ENCODE measurements around the gene AMMECR1. TPM values are rescaled to one million over a fixed set of nuclear protein-coding genes. Genes with fewer than 3 reads are reported as not detected.
"Not testable (repeated sequence)": the region's sequence is repeated elsewhere in the genome, so short reads cannot be mapped to it uniquely, and the experiment has no call there.

Gene AMMECR1
- total and polyA plus RNA-seq, 7 experiments from 2014 or later, result 4.4 to 16.7 (median 13.5) TPM

DNA sequence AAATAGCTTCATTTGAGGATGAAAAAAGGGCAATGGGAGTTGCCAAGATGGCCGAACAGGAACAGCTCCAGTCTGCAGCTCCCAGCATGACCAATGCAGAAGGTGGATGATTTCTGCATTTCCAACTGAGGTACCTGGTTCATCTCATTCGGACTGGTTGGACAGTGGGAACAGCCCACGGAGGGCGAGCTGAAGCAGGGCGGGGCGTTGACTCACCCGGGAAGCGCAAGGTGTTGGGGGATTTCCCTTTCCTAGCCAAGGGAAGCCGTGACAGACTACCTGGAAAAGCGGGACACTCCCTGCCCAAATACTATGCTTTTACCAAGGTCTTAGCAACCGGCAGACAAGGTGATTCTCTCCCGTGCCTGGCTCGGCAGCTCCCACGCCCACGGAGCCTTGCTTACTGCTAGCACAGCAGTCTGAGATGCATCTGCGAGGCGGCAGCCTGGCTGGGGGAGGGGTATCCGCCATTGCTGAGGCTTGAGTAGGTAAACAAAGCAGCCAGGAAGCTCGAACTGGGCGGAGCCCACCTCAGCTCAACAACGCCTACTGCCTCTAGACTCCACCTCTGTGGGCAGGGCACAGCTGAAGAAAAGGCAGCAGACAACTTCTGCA, 88.3 kb downstream of the AMMECR1 start:
- H3K27me3 Mint-ChIP-seq; H3K4me1 ChIP-seq (ENCODE audit: control insufficient read depth in 2 of 2, insufficient read depth in 2 of 2, low read length in 2 of 2); H3K27me3 ChIP-seq (ENCODE audit: control insufficient read depth in 2 of 2, insufficient read depth in 2 of 2, low read length in 2 of 2); H3K9me3 ChIP-seq (ENCODE audit: control insufficient read depth in 2 of 3, low read length in 3 of 3); ATAC-seq; H3K36me3 ChIP-seq (ENCODE audit: control insufficient read depth in 2 of 3, insufficient read depth in 3 of 3, low read length in 3 of 3): not testable (repeated sequence)
- peaks cover 0 to 33% (median 4%) of the 10 kb centered on the region in 5 donors for H3K36me3 Mint-ChIP-seq
- DNase-seq, result peak; percentile 24 to 85 (median 80)
- Histone ChIP-seq H3K4me3 (ENCODE audit: low read length) (peak overlapping the region; percentile 56), H3K27ac (ENCODE audit: low read depth, low read length) (peak overlapping the region; percentile 40)
- CTCF ChIA-PET, result interaction anchor here (0.9 to 1.5 kb wide), 4 partner anchors 9 to 88 kb away, joined by 3 to 4 read pairs (median 4); partner anchors contain the start of gene AMMECR1
- H3K4me3 Mint-ChIP-seq, result peak overlapping the region; percentile 64 to 87 (median 78)
- H3K9me3 Mint-ChIP-seq, result peaks cover 0 to 41% (median 13%) of the 10 kb centered on the region in 11 donors
- intact Hi-C loops (cut with micrococcal nuclease), result loop anchor here (1.0 to 10.0 kb wide), 5 partner anchors 9 to 495 kb away; partner anchors contain the start of genes AMMECR1 (in 2 of the 2) and ACSL4 (in 1 of the 2)
- peak overlapping the region; percentile 80 to 94 (median 83) for H3K27ac Mint-ChIP-seq
- peaks cover 5 to 54% (median 35%) of the 10 kb centered on the region in 7 donors for H3K4me1 Mint-ChIP-seq
- POLR2A ChIA-PET, result interaction anchor here (0.6 to 3.2 kb wide), 9 partner anchors 9 to 88 kb away, joined by 3 to 29 read pairs (median 7); partner anchors contain the start of gene AMMECR1

DNA sequence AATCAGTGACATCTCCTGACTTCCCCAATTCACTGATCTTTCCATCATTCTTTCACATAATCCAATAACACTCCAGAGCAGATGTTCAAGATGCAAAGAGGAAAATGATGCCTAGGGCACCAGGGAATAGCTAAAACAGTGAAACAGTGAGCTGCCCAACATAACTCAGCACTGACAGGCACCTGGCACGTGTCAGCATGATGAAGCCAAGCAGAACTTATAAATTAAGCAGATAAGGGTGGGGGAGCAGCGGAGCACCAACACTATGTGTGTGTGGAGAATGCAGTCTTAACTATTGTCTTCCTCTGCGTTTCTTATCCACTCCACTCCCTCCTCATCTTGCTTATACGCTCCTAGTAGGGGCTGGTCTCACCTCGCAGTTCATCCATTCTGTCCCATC, 89.4 kb downstream of the AMMECR1 start:
- ChIA-PET CTCF (interaction anchor here (1.2 kb wide), 1 partner anchor 89 kb away, joined by 4 read pairs; the partner anchor contains the start of gene AMMECR1), POLR2A (interaction anchor here (0.9 to 3.2 kb wide), 3 partner anchors 10 to 90 kb away, joined by 3 to 29 read pairs (median 3); partner anchors contain the start of gene AMMECR1)
- H3K36me3 ChIP-seq (ENCODE audit: control insufficient read depth in 2 of 3, insufficient read depth in 3 of 3, low read length in 3 of 3), result no peaks in the 10 kb centered on the region
- H3K36me3 Mint-ChIP-seq, result peaks cover 0 to 24% (median 4%) of the 10 kb centered on the region in 5 donors
- no peaks in the 10 kb centered on the region for H3K9me3 ChIP-seq (ENCODE audit: control insufficient read depth in 2 of 3, low read length in 3 of 3)
- H3K4me1 Mint-ChIP-seq, result peaks cover 7 to 56% (median 35%) of the 10 kb centered on the region in 7 donors
- H3K4me1 ChIP-seq (ENCODE audit: control insufficient read depth in 2 of 2, insufficient read depth in 2 of 2, low read length in 2 of 2), result peaks cover 6% of the 10 kb centered on the region in 2 donors
- peak overlapping the region in 1 of 10 donors; percentile 11 for H3K4me3 Mint-ChIP-seq
- no peaks in the 10 kb centered on the region for H3K27me3 ChIP-seq (ENCODE audit: control insufficient read depth in 2 of 2, insufficient read depth in 2 of 2, low read length in 2 of 2)
- H3K27ac Mint-ChIP-seq, result peak overlapping the region in 6 of 9 donors; percentile 11 to 90 (median 32)
- DNase-seq, result no peak
- intact Hi-C loops (cut with micrococcal nuclease), result loop anchor here in 1 of 2 donors (2.0 to 5.0 kb wide), 2 partner anchors 39 to 90 kb away; partner anchors contain the start of gene AMMECR1
- H3K27ac ChIP-seq (ENCODE audit: low read depth, low read length), result peak overlapping the region; percentile 4
- no peak overlapping the region for H3K4me3 ChIP-seq (ENCODE audit: low read length)
- H3K9me3 Mint-ChIP-seq, result peaks cover 0 to 31% (median 12%) of the 10 kb centered on the region in 11 donors
- ATAC-seq, result no peak
- no peaks in the 10 kb centered on the region for H3K27me3 Mint-ChIP-seq

GRCh38 chrX:110226931-110227330, 91.0 kb downstream of the AMMECR1 start:
- Mint-ChIP-seq H3K27me3 (no peaks in the 10 kb centered on the region), H3K4me3 (no peak overlapping the region), H3K9me3 (peaks cover 0 to 18% (median 6%) of the 10 kb centered on the region in 11 donors), H3K36me3 (peaks cover 0 to 13% (median 4%) of the 10 kb centered on the region in 5 donors), H3K4me1 (peaks cover 7 to 52% (median 33%) of the 10 kb centered on the region in 7 donors), H3K27ac (peak overlapping the region in 4 of 9 donors; percentile 6 to 90 (median 69))
- ChIA-PET CTCF (no interaction called here), POLR2A (interaction anchor here (0.6 to 1.2 kb wide), 2 partner anchors 17 to 87 kb away, joined by 3 read pairs; no protein-coding TSS in a partner anchor)
- intact Hi-C loops (cut with micrococcal nuclease), result loop anchor here in 1 of 2 donors (5.0 kb wide), 1 partner anchor 40 kb away; no protein-coding TSS in a partner anchor
- DNase-seq (no peak), ATAC-seq (no peak)
- Histone ChIP-seq H3K27ac (ENCODE audit: low read depth, low read length) (no peak overlapping the region), H3K27me3 (ENCODE audit: control insufficient read depth in 2 of 2, insufficient read depth in 2 of 2, low read length in 2 of 2) (no peaks in the 10 kb centered on the region), H3K36me3 (ENCODE audit: control insufficient read depth in 2 of 3, insufficient read depth in 3 of 3, low read length in 3 of 3) (no peaks in the 10 kb centered on the region), H3K4me3 (ENCODE audit: low read length) (no peak overlapping the region), H3K4me1 (ENCODE audit: control insufficient read depth in 2 of 2, insufficient read depth in 2 of 2, low read length in 2 of 2) (peaks cover 6% of the 10 kb centered on the region in 2 donors), H3K9me3 (ENCODE audit: control insufficient read depth in 2 of 3, low read length in 3 of 3) (no peaks in the 10 kb centered on the region)

GRCh38 chrX:110224926-110225617, 92.8 kb downstream of the AMMECR1 start:
- no peaks in the 10 kb centered on the region for H3K27me3 Mint-ChIP-seq
- CTCF ChIA-PET, result no interaction called here
- peaks cover 0 to 4% (median 2%) of the 10 kb centered on the region in 5 donors for H3K36me3 Mint-ChIP-seq
- ATAC-seq (no peak), DNase-seq (no peak)
- Histone ChIP-seq H3K4me3 (ENCODE audit: low read length) (no peak overlapping the region), H3K36me3 (ENCODE audit: control insufficient read depth in 2 of 3, insufficient read depth in 3 of 3, low read length in 3 of 3) (no peaks in the 10 kb centered on the region), H3K27me3 (ENCODE audit: control insufficient read depth in 2 of 2, insufficient read depth in 2 of 2, low read length in 2 of 2) (no peaks in the 10 kb centered on the region), H3K4me1 (ENCODE audit: control insufficient read depth in 2 of 2, insufficient read depth in 2 of 2, low read length in 2 of 2) (peaks cover 6% of the 10 kb centered on the region in 2 donors), H3K27ac (ENCODE audit: low read depth, low read length) (no peak overlapping the region), H3K9me3 (ENCODE audit: control insufficient read depth in 2 of 3, low read length in 3 of 3) (no peaks in the 10 kb centered on the region)
- H3K9me3 Mint-ChIP-seq, result peaks cover 0 to 2% (median 0%) of the 10 kb centered on the region in 11 donors
- no peak overlapping the region for H3K4me3 Mint-ChIP-seq
- peak overlapping the region in 2 of 9 donors; percentile 19 to 59 for H3K27ac Mint-ChIP-seq
- peaks cover 7 to 50% (median 24%) of the 10 kb centered on the region in 7 donors for H3K4me1 Mint-ChIP-seq
- POLR2A ChIA-PET, result no interaction called here
- intact Hi-C loops (cut with micrococcal nuclease), result loop anchor here in 1 of 2 donors (5.0 kb wide), 2 partner anchors 38 to 42 kb away; no protein-coding TSS in a partner anchor

DNA sequence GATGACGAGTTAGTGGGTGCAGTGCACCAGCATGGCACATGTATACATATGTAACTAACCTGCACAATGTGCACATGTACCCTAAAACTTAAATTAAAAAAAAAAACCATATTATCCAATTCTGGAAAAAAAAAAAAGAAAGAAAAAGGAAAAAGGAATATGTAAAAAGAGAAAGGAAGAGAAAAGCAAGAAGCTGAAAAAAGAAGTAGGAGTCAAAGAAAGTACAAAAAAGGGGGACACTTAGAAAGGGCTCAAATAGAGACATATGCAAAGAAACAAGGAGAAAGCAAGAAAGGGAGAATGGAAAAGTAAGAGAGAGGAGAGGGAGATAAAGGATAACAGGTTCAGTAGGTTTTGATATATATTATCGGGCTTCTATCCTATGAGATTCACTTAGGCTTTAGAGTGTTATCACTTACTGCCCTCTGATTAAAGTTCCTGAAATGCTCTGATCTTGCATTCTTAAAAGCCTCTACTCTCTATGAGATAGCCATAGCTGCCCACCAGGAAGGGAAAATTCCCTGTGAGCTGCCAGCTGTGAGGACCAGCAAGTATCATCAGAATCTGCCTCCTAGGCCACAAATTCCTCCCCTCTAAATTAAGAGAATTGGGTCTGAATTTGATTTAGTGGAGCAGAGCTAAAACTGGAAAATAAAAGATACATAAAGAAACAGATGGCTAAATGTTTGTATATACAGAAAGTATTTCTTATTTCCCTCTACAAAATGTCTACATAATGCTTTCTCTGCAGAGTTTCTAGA, 95.2 kb downstream of the AMMECR1 start:
- ChIA-PET POLR2A (no interaction called here), CTCF (no interaction called here)
- Mint-ChIP-seq H3K36me3 (peaks cover 0 to 4% (median 2%) of the 10 kb centered on the region in 5 donors), H3K4me3 (no peak overlapping the region), H3K9me3 (peaks cover 0 to 2% (median 0%) of the 10 kb centered on the region in 11 donors), H3K4me1 (peaks cover 8 to 38% (median 18%) of the 10 kb centered on the region in 7 donors), H3K27me3 (no peaks in the 10 kb centered on the region), H3K27ac (peak overlapping the region in 1 of 9 donors; percentile 52)
- DNase-seq (no peak), ATAC-seq (no peak)
- H3K27me3 ChIP-seq (ENCODE audit: control insufficient read depth in 2 of 2, insufficient read depth in 2 of 2, low read length in 2 of 2), result no peaks in the 10 kb centered on the region
- H3K4me3 ChIP-seq (ENCODE audit: low read length), result no peak overlapping the region
- intact Hi-C loops (cut with micrococcal nuclease), result loop anchor here in 1 of 2 donors (5.0 kb wide), 1 partner anchor 35 kb away; no protein-coding TSS in a partner anchor
- H3K4me1 ChIP-seq (ENCODE audit: control insufficient read depth in 2 of 2, insufficient read depth in 2 of 2, low read length in 2 of 2), result peaks cover 1 to 6% of the 10 kb centered on the region in 2 donors
- H3K36me3 ChIP-seq (ENCODE audit: control insufficient read depth in 2 of 3, insufficient read depth in 3 of 3, low read length in 3 of 3), result no peaks in the 10 kb centered on the region
- H3K27ac ChIP-seq (ENCODE audit: low read depth, low read length), result no peak overlapping the region
- H3K9me3 ChIP-seq (ENCODE audit: control insufficient read depth in 2 of 3, low read length in 3 of 3), result no peaks in the 10 kb centered on the region

DNA sequence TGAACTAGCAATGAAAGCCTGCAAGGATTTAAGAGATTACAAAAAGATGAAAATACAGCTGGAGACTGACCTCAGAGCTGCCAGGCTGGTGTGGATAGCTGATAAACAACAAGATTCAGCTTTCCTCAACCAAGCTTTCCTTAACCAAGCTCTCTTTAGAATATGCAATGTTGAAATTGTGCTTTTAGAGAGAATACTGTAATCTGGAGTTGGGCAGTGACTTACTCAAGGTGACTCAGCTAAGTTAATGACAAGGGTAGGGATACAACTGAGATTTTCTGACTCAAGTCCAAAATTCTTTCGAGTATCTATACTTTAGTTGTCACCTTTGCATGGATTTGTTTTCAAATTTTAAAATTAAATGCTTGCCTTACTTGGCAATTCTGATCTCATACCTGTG, 98.0 kb downstream of the AMMECR1 start:
- no peak for ATAC-seq
- ChIA-PET CTCF (no interaction called here), POLR2A (interaction anchor here (1.8 kb wide), 1 partner anchor 10 kb away, joined by 10 read pairs; no protein-coding TSS in a partner anchor)
- Histone ChIP-seq H3K9me3 (ENCODE audit: control insufficient read depth in 2 of 3, low read length in 3 of 3) (no peaks in the 10 kb centered on the region), H3K27ac (ENCODE audit: low read depth, low read length) (no peak overlapping the region), H3K4me1 (ENCODE audit: control insufficient read depth in 2 of 2, insufficient read depth in 2 of 2, low read length in 2 of 2) (peaks cover 6 to 8% of the 10 kb centered on the region in 2 donors), H3K36me3 (ENCODE audit: control insufficient read depth in 2 of 3, insufficient read depth in 3 of 3, low read length in 3 of 3) (no peaks in the 10 kb centered on the region), H3K27me3 (ENCODE audit: control insufficient read depth in 2 of 2, insufficient read depth in 2 of 2, low read length in 2 of 2) (no peaks in the 10 kb centered on the region), H3K4me3 (ENCODE audit: low read length) (no peak overlapping the region)
- H3K36me3 Mint-ChIP-seq, result peaks cover 0 to 11% (median 0%) of the 10 kb centered on the region in 5 donors
- DNase-seq, result no peak
- no peaks in the 10 kb centered on the region for H3K27me3 Mint-ChIP-seq
- intact Hi-C loops (cut with micrococcal nuclease), result loop anchor here in 1 of 2 donors (5.0 kb wide), 1 partner anchor 33 kb away; no protein-coding TSS in a partner anchor
- no peaks in the 10 kb centered on the region for H3K9me3 Mint-ChIP-seq
- H3K4me3 Mint-ChIP-seq, result no peak overlapping the region
- peaks cover 9 to 45% (median 26%) of the 10 kb centered on the region in 7 donors for H3K4me1 Mint-ChIP-seq
- peak overlapping the region in 2 of 9 donors; percentile 10 to 25 for H3K27ac Mint-ChIP-seq
